Natural killer cell (primary cell): ENCODE results near the gene NEAT1. TPM values are rescaled to one million over a fixed set of nuclear protein-coding genes. Genes with fewer than 3 reads are reported as not detected.

ENCODE experiments used
- ATAC-seq, 3 donors: fragments of 150-1000 bp in 2 of 3; fragments of 200-7000 bp in 1 of 3; cut with Tn5 transposase; 1 replicate in 1 of 3; 2 replicates in 2 of 3; pipeline ENCODE4 v1.10.0; 2021; ENCODE audit warnings: mild to moderate bottlenecking in 2 of 3, moderate library complexity in 2 of 3
- DNase-seq, 2 donors: peaks; one replicate each; pipeline versions ENCODE4 v3.0.0 to v3.0.0-alpha.2; 2013 to 2021; ENCODE audit warnings: mixed read lengths in 1 of 2
- H3K27ac ChIP-seq: one replicate; pipeline ENCODE4 v1.5.1; 2013; ENCODE audit warnings: mild to moderate bottlenecking, low read length
- H3K27me3 ChIP-seq: one replicate; pipeline ENCODE4 v1.6.1; 2013; ENCODE audit warnings: low read length; ENCODE audit not compliant: control insufficient read depth, insufficient read depth
- H3K36me3 ChIP-seq: one replicate; pipeline ENCODE4 v1.6.1; 2013; ENCODE audit warnings: low read length; ENCODE audit not compliant: control insufficient read depth, insufficient read depth
- H3K4me1 ChIP-seq: one replicate; pipeline ENCODE4 v1.6.1; 2013; ENCODE audit warnings: low read length; ENCODE audit not compliant: control insufficient read depth, insufficient read depth
- H3K4me3 ChIP-seq: one replicate; pipeline ENCODE4 v1.5.1; 2013; ENCODE audit warnings: low read length
- H3K9me3 ChIP-seq: one replicate; pipeline ENCODE4 v1.6.1; 2013; ENCODE audit warnings: low read length; ENCODE audit not compliant: control insufficient read depth, insufficient read depth
- H3K27ac Mint-ChIP-seq, 2 donors: one replicate each; pipeline ENCODE4 v1.8.0; 2022; ENCODE audit warnings: mild to moderate bottlenecking in 2 of 2, mixed read lengths in 2 of 2, moderate library complexity in 1 of 2
- H3K27me3 Mint-ChIP-seq, 2 donors: one replicate each; pipeline ENCODE4 v1.8.0; 2022; ENCODE audit warnings: low read depth in 2 of 2, mixed read lengths in 2 of 2
- H3K36me3 Mint-ChIP-seq: one replicate; pipeline ENCODE4 v1.8.0; 2022; ENCODE audit warnings: mixed read lengths
- H3K4me1 Mint-ChIP-seq, 2 donors: one replicate each; pipeline ENCODE4 v1.8.0; 2022; ENCODE audit warnings: mixed read lengths in 2 of 2
- H3K4me3 Mint-ChIP-seq: one replicate; pipeline ENCODE4 v1.8.0; 2022; ENCODE audit warnings: mild to moderate bottlenecking, moderate library complexity, mixed read lengths
- H3K9me3 Mint-ChIP-seq, 2 donors: one replicate each; pipeline ENCODE4 v1.8.0; 2022; ENCODE audit warnings: mixed read lengths in 2 of 2
- CTCF ChIP-seq: fragments of 200-600 bp; IDR thresholded peaks from one replicate; pipeline ENCODE4 v1.8.0; 2022; ENCODE audit warnings: antibody characterized with exemption
- WGBS: methylation state at CpG from one replicate; pipeline ENCODE4 v1.1.7; 2013; ENCODE audit warnings: missing lambda C conversion rate; ENCODE audit not compliant: insufficient coverage; 5-methylcytosine and 5-hydroxymethylcytosine counted together
- intact Hi-C: fragments of 100-400 bp; cut with micrococcal nuclease; formaldehyde crosslinking; loops from one replicate; pipeline ENCODE4 v1.14.2; 2022
- total RNA-seq, 4 donors: library from RNA; stranded (reverse); fragments of 120-200 nt in 1 of 4; gene quantifications; one replicate each; pipeline versions ENCODE4 v1.2.3 to v1.2.4, GENCODE V29; 2013 to 2022

NEAT1 gene
- total RNA-seq, 3 donors from 2014 or later (not counting 1 experiment from before 2014, with no cell fraction given): 1,031 to 1,768 (median 1,493) TPM

- H3K36me3 Mint-ChIP-seq: no peaks in the 10 kb centered on the region
- no peaks in the 10 kb centered on the region for H3K36me3 ChIP-seq
- H3K27ac ChIP-seq: no peak overlapping the region
- no peaks in the 10 kb centered on the region for H3K27me3 Mint-ChIP-seq
- peaks cover 5 to 7% of the 10 kb centered on the region in 2 donors for H3K4me1 Mint-ChIP-seq
- TF ChIP-seq CTCF: no peak
- H3K9me3 ChIP-seq: no peaks in the 10 kb centered on the region
- H3K4me3 ChIP-seq: no peak overlapping the region
- DNase-seq (no peak), ATAC-seq (no peak)
- 100% methylated on average over 2 of the region's 2 CpGs for WGBS
- H3K27me3 ChIP-seq: no peaks in the 10 kb centered on the region
- H3K4me3 Mint-ChIP-seq: no peak overlapping the region
- no peaks in the 10 kb centered on the region for H3K9me3 Mint-ChIP-seq
- intact Hi-C loops: no loop called here
- H3K27ac Mint-ChIP-seq: no peak overlapping the region
- peaks cover 12% of the 10 kb centered on the region for H3K4me1 ChIP-seq
Observed at GRCh38 chr11:65482306-65482850, 59.8 kb downstream of the NEAT1 start.

- intact Hi-C loops: no loop called here
- no peaks in the 10 kb centered on the region for H3K9me3 Mint-ChIP-seq
- H3K27ac ChIP-seq: no peak overlapping the region
- H3K27ac Mint-ChIP-seq: no peak overlapping the region
- no peak overlapping the region for H3K4me3 Mint-ChIP-seq
- no peaks in the 10 kb centered on the region for H3K36me3 ChIP-seq
- no peaks in the 10 kb centered on the region for H3K27me3 ChIP-seq
- WGBS: 94% methylated on average over 5 of the region's 5 CpGs
- no peaks in the 10 kb centered on the region for H3K9me3 ChIP-seq
- H3K4me3 ChIP-seq: no peak overlapping the region
- no peak for DNase-seq
- H3K4me1 Mint-ChIP-seq: peaks cover 6 to 13% of the 10 kb centered on the region in 2 donors
- no peak for TF ChIP-seq CTCF
- H3K27me3 Mint-ChIP-seq: no peaks in the 10 kb centered on the region
- ATAC-seq: no peak
- no peaks in the 10 kb centered on the region for H3K36me3 Mint-ChIP-seq
- H3K4me1 ChIP-seq: peaks cover 10% of the 10 kb centered on the region
Observed at GRCh38 chr11:65485920-65486219, 63.3 kb downstream of the NEAT1 start.

GRCh38 chr11:65486570-65487466 lies 64.2 kb downstream of the NEAT1 start:
- no peak overlapping the region for H3K27ac ChIP-seq
- peaks cover 6 to 13% of the 10 kb centered on the region in 2 donors for H3K4me1 Mint-ChIP-seq
- WGBS: 93% methylated on average over 10 of the region's 10 CpGs
- H3K4me3 Mint-ChIP-seq: no peak overlapping the region
- peak overlapping the region in 1 of 2 donors; percentile 49 for H3K27ac Mint-ChIP-seq
- H3K27me3 ChIP-seq: no peaks in the 10 kb centered on the region
- no peak for TF ChIP-seq CTCF
- ATAC-seq (no peak), DNase-seq (no peak)
- peaks cover 14% of the 10 kb centered on the region for H3K4me1 ChIP-seq
- no peaks in the 10 kb centered on the region for H3K36me3 ChIP-seq
- no peaks in the 10 kb centered on the region for H3K9me3 Mint-ChIP-seq
- no peak overlapping the region for H3K4me3 ChIP-seq
- H3K27me3 Mint-ChIP-seq: no peaks in the 10 kb centered on the region
- no peaks in the 10 kb centered on the region for H3K9me3 ChIP-seq
- intact Hi-C loops: no loop called here
- no peaks in the 10 kb centered on the region for H3K36me3 Mint-ChIP-seq
